B cell (primary cell): ENCODE data around the gene KDM3A. TPM values are rescaled to one million over a fixed set of nuclear protein-coding genes. Genes with fewer than 3 reads are reported as not detected.

Experiments
- ATAC-seq: fragments of 200-7000 bp; cut with Tn5 transposase; one replicate; pipeline ENCODE4 v1.10.0; 2021; ENCODE audit warnings: low read depth, mild to moderate bottlenecking, moderate number of reproducible peaks, moderate library complexity
- CTCF ChIA-PET: fragments of 350-600 bp; sonication (Branson Sonifier 250); formaldehyde crosslinking; loops from one replicate; lab custom pipeline; 2021; ENCODE audit warnings: antibody characterized with exemption, inconsistent platforms; lab: Charles Lee
- POLR2A ChIA-PET: fragments of 350-600 bp; sonication (Branson Sonifier 250); formaldehyde crosslinking; loops from one replicate; lab custom pipeline; 2021; ENCODE audit warnings: antibody characterized with exemption; lab: Charles Lee
- DNase-seq: peaks from one replicate; pipeline ENCODE4 v3.0.0; 2013
- H2AFZ ChIP-seq: 2 replicates; pipeline ENCODE4 v1.6.1; 2012; ENCODE audit warnings: mild to moderate bottlenecking, low read depth, low read length; ENCODE audit not compliant: insufficient read depth, poor library complexity, severe bottlenecking
- H3K27ac ChIP-seq, 2 donors: 1 replicate in 1 of 2; 2 replicates in 1 of 2; pipeline ENCODE4 v1.5.1; 2012 to 2013; ENCODE audit warnings: low read length in 2 of 2, mild to moderate bottlenecking in 2 of 2, moderate library complexity in 1 of 2
- H3K27me3 ChIP-seq, 4 experiments: fragments of 200-600 bp in 1 of 4; sonication (generic) in 1 of 4; replicated peaks in 1 of 4; 1 replicate in 2 of 4; 2 replicates in 2 of 4; pipeline versions ENCODE4 v1.6.1 to v1.7.0; 2013 to 2016; ENCODE audit warnings: low read length in 3 of 4, mild to moderate bottlenecking in 2 of 4, mixed read lengths in 1 of 4, moderate library complexity in 1 of 4; ENCODE audit not compliant: insufficient read depth in 4 of 4, control insufficient read depth in 3 of 4; ENCODE audit errors: control extremely low read depth in 1 of 4
- H3K36me3 ChIP-seq, 2 experiments: replicated peaks in 1 of 2; 1 replicate in 1 of 2; 2 replicates in 1 of 2; pipeline versions ENCODE4 v1.6.1 to v1.7.1; 2013; ENCODE audit warnings: low read length in 1 of 2; ENCODE audit not compliant: insufficient read depth in 2 of 2, control insufficient read depth in 1 of 2; ENCODE audit errors: control extremely low read depth in 1 of 2, extremely low read depth in 1 of 2
- H3K4me1 ChIP-seq, 2 donors: fragments of 200-600 bp in 1 of 2; sonication (generic) in 1 of 2; 1 replicate in 1 of 2; 2 replicates in 1 of 2; pipeline versions ENCODE4 v1.5.1 to v1.6.1; 2013 to 2017; ENCODE audit warnings: low read length in 2 of 2; ENCODE audit not compliant: control insufficient read depth in 2 of 2, insufficient read depth in 2 of 2
- H3K4me2 ChIP-seq: replicated peaks from 2 replicates; pipeline ENCODE3; 2012; ENCODE audit warnings: mild to moderate bottlenecking, low read depth, low read length; ENCODE audit not compliant: poor library complexity, severe bottlenecking
- H3K4me3 ChIP-seq, 5 experiments: fragments of 200-600 bp in 1 of 5; sonication (generic) in 1 of 5; 1 replicate in 3 of 5; 2 replicates in 2 of 5; pipeline versions ENCODE4 v1.5.1 to v1.7.0; 2011 to 2016; ENCODE audit warnings: low read length in 4 of 5, mild to moderate bottlenecking in 4 of 5, low read depth in 2 of 5, control low read depth in 1 of 5, moderate library complexity in 1 of 5; ENCODE audit not compliant: insufficient read depth in 1 of 5; ENCODE audit errors: control extremely low read depth in 1 of 5, extremely low read depth in 1 of 5
- H3K79me2 ChIP-seq: fragments of 200-600 bp; sonication (generic); one replicate; pipeline ENCODE4 v1.6.0; 2016; ENCODE audit warnings: low read length; ENCODE audit not compliant: control insufficient read depth, insufficient read depth
- H3K9ac ChIP-seq: fragments of 200-600 bp; sonication (generic); 2 replicates; pipeline ENCODE4 v1.6.1; 2017; ENCODE audit warnings: mild to moderate bottlenecking, low read length, moderate library complexity
- H3K9me3 ChIP-seq, 3 donors: one replicate each; pipeline versions ENCODE4 v1.6.1 to v1.7.1; 2013; ENCODE audit warnings: low read length in 2 of 3; ENCODE audit not compliant: control insufficient read depth in 2 of 3, insufficient read depth in 1 of 3; ENCODE audit errors: control extremely low read depth in 1 of 3
- H4K20me1 ChIP-seq: 2 replicates; pipeline ENCODE4 v1.6.0; 2012; ENCODE audit warnings: mild to moderate bottlenecking, low read length; ENCODE audit not compliant: insufficient read depth, control insufficient read depth, poor library complexity, severe bottlenecking
- H3K27ac Mint-ChIP-seq: one replicate; pipeline ENCODE4 v1.8.0; 2021; ENCODE audit warnings: mixed read lengths
- H3K27me3 Mint-ChIP-seq: one replicate; pipeline ENCODE4 v1.8.0; 2021; ENCODE audit warnings: mixed read lengths
- H3K4me1 Mint-ChIP-seq: one replicate; pipeline ENCODE4 v1.8.0; 2021; ENCODE audit warnings: mixed read lengths
- H3K4me3 Mint-ChIP-seq: one replicate; pipeline ENCODE4 v1.8.0; 2021; ENCODE audit warnings: mixed read lengths
- H3K9me3 Mint-ChIP-seq: one replicate; pipeline ENCODE4 v1.8.0; 2022; ENCODE audit warnings: mixed read lengths; ENCODE audit not compliant: insufficient read depth
- CTCF ChIP-seq: fragments of 200-600 bp; IDR thresholded peaks from one replicate; pipeline ENCODE4 v1.8.0; 2022; ENCODE audit warnings: antibody characterized with exemption, mild to moderate bottlenecking
- EZH2 ChIP-seq: IDR thresholded peaks from 2 replicates; pipeline ENCODE4 v1.6.1; 2012; ENCODE audit warnings: borderline replicate concordance, low read depth, mild to moderate bottlenecking, moderate library complexity, low read length; ENCODE audit not compliant: insufficient read depth, poor library complexity, severe bottlenecking
- WGBS: methylation state at CpG from one replicate; pipeline ENCODE4 v1.1.5; 2013; ENCODE audit warnings: missing lambda C conversion rate; ENCODE audit not compliant: insufficient coverage; 5-methylcytosine and 5-hydroxymethylcytosine counted together
- intact Hi-C: fragments of 100-400 bp; cut with micrococcal nuclease; formaldehyde crosslinking; loops from one replicate; pipeline ENCODE4 v1.10.0; 2022
- polyA minus RNA-seq: library from RNA; depleted of rRNA, polyadenylated mRNA; stranded (reverse); fragments of >200 nt; gene quantifications from 2 replicates; pipeline ENCODE4 v1.2.3, GENCODE V29; 2012
- polyA plus RNA-seq: library from polyadenylated mRNA; depleted of rRNA; stranded (reverse); fragments of >200 nt; gene quantifications from 2 replicates; pipeline ENCODE4 v1.2.3, GENCODE V29; 2012
- total RNA-seq, 2 donors: library from RNA; stranded (reverse); fragments of 120-200 nt in 1 of 2; gene quantifications; 1 replicate in 1 of 2; 2 replicates in 1 of 2; pipeline versions ENCODE4 v1.2.3 to v1.2.4, GENCODE V29; 2013 to 2022

The KDM3A gene
- 99.2 and 107 TPM in 2 replicates for total RNA-seq
- 40.9 TPM for total RNA-seq (2013)
- polyA plus RNA-seq = 27.7 and 45.3 TPM in 2 replicates
- polyA minus RNA-seq = 23.2 and 42.4 TPM in 2 replicates

GRCh38 chr2:86440631-86441391 is at the start of gene KDM3A:
TSS of gene KDM3A (plus strand) at chr2:86441371. CDS start at chr2:86442048, 677 bp downstream.
- Histone ChIP-seq H3K4me2 (peak within 1 kb of the TSS; percentile 84), H2AFZ (peak within 1 kb of the TSS; percentile 93), H3K36me3 (peaks cover 0 to 18% of the 10 kb centered on the region in 2 experiments), H3K27ac (peak within 1 kb of the TSS; percentile 89 to 92), H3K27me3 (peaks cover 0 to 3% (median 0%) of the 10 kb centered on the region in 4 experiments), H3K9ac (peak within 1 kb of the TSS; percentile 82), H3K9me3 (peaks cover 5 to 29% (median 12%) of the 10 kb centered on the region in 3 donors), H4K20me1 (peaks cover 36% of the 10 kb centered on the region), H3K4me3 (peak within 1 kb of the TSS; percentile 81 to 98 (median 84)), H3K79me2 (peaks cover 39% of the 10 kb centered on the region), H3K4me1 (peaks cover 23 to 26% of the 10 kb centered on the region in 2 donors)
- ATAC-seq = peak; percentile 81
- DNase-seq = peak; percentile 99
- TF ChIP-seq EZH2 (no peak), CTCF (no peak)
- Mint-ChIP-seq H3K27ac (peak within 1 kb of the TSS; percentile 99), H3K4me3 (peak within 1 kb of the TSS; percentile 97), H3K27me3 (peaks cover 7% of the 10 kb centered on the region), H3K4me1 (peaks cover 41% of the 10 kb centered on the region), H3K9me3 (peaks cover 9% of the 10 kb centered on the region)
- POLR2A ChIA-PET = interaction anchor here (0.7 to 2.5 kb wide), 7 partner anchors 122 to 902 kb away, joined by 3 to 11 read pairs (median 6); partner anchors contain the start of genes IMMT, MAT2A and PTCD3
- CTCF ChIA-PET = interaction anchor here (1.0 to 2.5 kb wide), 7 partner anchors 10 to 361 kb away, joined by 3 to 6 read pairs (median 4); partner anchors contain the start of genes CHMP3, POLR1A and PTCD3
- intact Hi-C loops = loop anchor here (1.0 to 5.0 kb wide), 4 partner anchors 121 to 1576 kb away; partner anchors contain the start of genes IMMT and RNU2-63P
- under 1% methylated on average over 49 of the region's 51 CpGs for WGBS
